ENCODE measurements around the gene CD14. TPM values are rescaled to one million over a fixed set of nuclear protein-coding genes. Genes with fewer than 3 reads are reported as not detected.
A peak's percentile ranks its signal among the peaks of the same experiment; 100 is the strongest.

The CD14 gene
- total and polyA plus RNA-seq, 2 donors (not counting 3 experiments of a cell fraction or from before 2014, with no cell fraction given), result 0.33 to 3.7 TPM

DNA sequence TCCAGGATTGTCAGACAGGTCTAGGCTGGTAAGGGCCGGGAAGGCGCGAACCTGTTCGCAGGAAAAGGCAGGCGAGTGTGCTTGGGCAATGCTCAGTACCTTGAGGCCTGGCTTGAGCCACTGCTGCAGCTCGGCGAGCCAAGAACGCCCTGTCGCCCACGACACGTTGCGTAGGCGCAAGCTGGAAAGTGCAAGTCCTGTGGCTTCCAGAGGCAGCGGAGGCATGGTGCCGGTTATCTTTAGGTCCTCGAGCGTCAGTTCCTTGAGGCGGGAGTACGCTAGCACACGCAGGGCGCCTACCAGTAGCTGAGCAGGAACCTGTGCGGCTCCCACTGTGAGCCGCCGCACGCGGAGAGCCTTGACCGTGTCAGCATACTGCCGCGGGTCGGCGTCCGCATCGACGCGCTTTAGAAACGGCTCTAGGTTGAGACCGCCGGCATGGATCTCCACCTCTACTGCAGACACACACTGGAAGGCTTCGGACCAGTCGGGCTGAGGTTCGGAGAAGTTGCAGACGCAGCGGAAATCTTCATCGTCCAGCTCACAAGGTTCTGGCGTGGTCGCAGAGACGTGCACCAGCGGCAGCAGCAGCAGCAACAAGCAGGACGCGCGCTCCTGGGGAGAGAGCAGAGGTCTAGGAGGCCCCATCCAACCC is 482 bp downstream of the CD14 start:
- FAIRE-seq (peak; percentile 85), DNase-seq (ENCODE audit: low read depth, low spot score) (peak; percentile 67)
- ChIA-PET POLR2A (interaction anchor here (0.7 kb wide), 1 partner anchor 43 kb away, joined by 3 read pairs; no protein-coding TSS in a partner anchor), CTCF (interaction anchor here (0.6 to 5.4 kb wide), 14 partner anchors 9 to 273 kb away, joined by 3 to 108 read pairs (median 4); partner anchors contain the start of genes ANKHD1, EIF4EBP3 and SRA1)
- no peak for TF ChIP-seq POLR2AphosphoS5 (IDR thresholded peaks at IDR 0.05; ENCODE audit: insufficient read depth, low read depth, low read length)
- TF ChIP-seq, protein P1, sequence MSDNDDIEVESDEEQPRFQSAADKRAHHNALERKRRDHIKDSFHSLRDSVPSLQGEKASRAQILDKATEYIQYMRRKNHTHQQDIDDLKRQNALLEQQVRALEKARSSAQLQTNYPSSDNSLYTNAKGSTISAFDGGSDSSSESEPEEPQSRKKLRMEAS (IDR thresholded peaks at IDR 0.05; ENCODE audit: insufficient read depth, insufficient read length), result no peak
- TF ChIP-seq EZH2 (IDR thresholded peaks at IDR 0.05; ENCODE audit: borderline replicate concordance, low read depth, low read length, severe bottlenecking), result peak; percentile 70
- Histone ChIP-seq H3K9ac (replicated peaks; ENCODE audit: extremely low read depth, insufficient read depth, low read length) (no peak overlapping the region), H3K36me3 (ENCODE audit: control insufficient read depth in 2 of 2, extremely low read depth in 1 of 2, insufficient read depth in 2 of 2, low read length in 2 of 2) (no peaks in the 10 kb centered on the region), H3K27me3 (ENCODE audit: control insufficient read depth in 2 of 2, insufficient read depth in 2 of 2, low read length in 2 of 2) (peaks cover 0 to 3% of the 10 kb centered on the region in 2 experiments), H3K4me2 (ENCODE audit: insufficient read depth, low read length) (peak overlapping the region; percentile 88), H3K4me1 (ENCODE audit: control insufficient read depth, extremely low read depth, insufficient read depth, low read length) (peaks cover 15% of the 10 kb centered on the region), H3K4me3 (replicated peaks in 1 of 3; ENCODE audit: insufficient read depth in 1 of 3, low read depth in 1 of 3, low read length in 3 of 3) (peak overlapping the region; percentile 28 to 57 (median 47)), H3K9me3 (replicated peaks; ENCODE audit: control insufficient read depth, insufficient read depth, low read length) (no peaks in the 10 kb centered on the region), H3K27ac (ENCODE audit: insufficient read depth, low read depth, low read length) (no peak overlapping the region), H3K9me1 (replicated peaks; ENCODE audit: control insufficient read depth, extremely low read depth, insufficient read depth, low read length) (no peaks in the 10 kb centered on the region), H4K20me1 (replicated peaks; ENCODE audit: control insufficient read depth, extremely low read depth, insufficient read depth, low read length) (no peaks in the 10 kb centered on the region), H3K79me2 (ENCODE audit: control insufficient read depth, insufficient read depth, low read length) (no peaks in the 10 kb centered on the region), H2AFZ (ENCODE audit: low read depth, low read length) (peak overlapping the region; percentile 99)
- intact Hi-C loops (cut with micrococcal nuclease) (loop anchor here (10.0 kb wide), 1 partner anchor 388 kb away; no protein-coding TSS in a partner anchor), dilution Hi-C loops (cut with MboI; ENCODE audit: extremely low pct_ligation_motif_present, low sequenced_read_pairs) (no loop called here)
- no TSS peak for BruUV-seq (replicated peaks)

DNA sequence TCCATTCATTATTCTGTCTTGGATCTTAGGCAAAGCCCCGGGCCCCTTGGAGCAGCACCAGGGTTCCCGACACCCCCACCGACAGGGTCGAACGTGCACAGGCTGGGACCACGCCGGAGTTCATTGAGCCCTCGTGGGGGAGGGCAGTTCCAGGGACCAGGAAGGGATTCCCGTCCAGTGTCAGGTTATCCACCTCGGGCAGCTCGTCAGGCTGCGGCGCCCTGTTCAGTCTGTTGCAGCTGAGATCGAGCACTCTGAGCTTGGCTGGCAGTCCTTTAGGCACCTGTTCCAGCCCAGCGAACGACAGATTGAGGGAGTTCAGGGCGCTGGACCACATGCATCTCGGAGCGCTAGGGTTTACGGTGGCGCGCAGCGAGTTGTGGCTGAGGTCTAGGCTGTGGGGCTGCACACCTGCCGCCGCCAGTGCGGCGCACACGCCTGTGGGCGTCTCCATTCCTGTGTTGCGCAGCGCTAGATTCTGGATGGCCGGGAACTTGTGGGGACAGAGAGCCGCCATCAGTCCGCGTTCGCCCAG is 1.1 kb downstream of the CD14 start:
- Histone ChIP-seq H3K9me3 (replicated peaks; ENCODE audit: control insufficient read depth, insufficient read depth, low read length) (no peaks in the 10 kb centered on the region), H2AFZ (ENCODE audit: low read depth, low read length) (peak overlapping the region; percentile 99), H3K9me1 (replicated peaks; ENCODE audit: control insufficient read depth, extremely low read depth, insufficient read depth, low read length) (no peaks in the 10 kb centered on the region), H3K4me2 (ENCODE audit: insufficient read depth, low read length) (peak overlapping the region; percentile 88), H3K79me2 (ENCODE audit: control insufficient read depth, insufficient read depth, low read length) (no peaks in the 10 kb centered on the region), H3K27ac (ENCODE audit: insufficient read depth, low read depth, low read length) (no peak overlapping the region), H3K4me1 (ENCODE audit: control insufficient read depth, extremely low read depth, insufficient read depth, low read length) (peaks cover 15% of the 10 kb centered on the region), H3K36me3 (ENCODE audit: control insufficient read depth in 2 of 2, extremely low read depth in 1 of 2, insufficient read depth in 2 of 2, low read length in 2 of 2) (no peaks in the 10 kb centered on the region), H4K20me1 (replicated peaks; ENCODE audit: control insufficient read depth, extremely low read depth, insufficient read depth, low read length) (no peaks in the 10 kb centered on the region), H3K9ac (replicated peaks; ENCODE audit: extremely low read depth, insufficient read depth, low read length) (no peak overlapping the region), H3K4me3 (replicated peaks in 1 of 3; ENCODE audit: insufficient read depth in 1 of 3, low read depth in 1 of 3, low read length in 3 of 3) (peak overlapping the region; percentile 28 to 57 (median 47)), H3K27me3 (ENCODE audit: control insufficient read depth in 2 of 2, insufficient read depth in 2 of 2, low read length in 2 of 2) (peaks cover 0 to 3% of the 10 kb centered on the region in 2 experiments)
- intact Hi-C loops (cut with micrococcal nuclease) (loop anchor here (10.0 kb wide), 1 partner anchor 387 kb away; no protein-coding TSS in a partner anchor), dilution Hi-C loops (cut with MboI; ENCODE audit: extremely low pct_ligation_motif_present, low sequenced_read_pairs) (no loop called here)
- CTCF ChIA-PET, result interaction anchor here (1.2 to 5.4 kb wide), 9 partner anchors 10 to 392 kb away, joined by 3 to 108 read pairs (median 6); partner anchors contain the start of genes EIF4EBP3 and SRA1
- POLR2A ChIA-PET, result no interaction called here
- FAIRE-seq (peak; percentile 62), DNase-seq (ENCODE audit: low read depth, low spot score) (no peak)
- TF ChIP-seq POLR2AphosphoS5 (IDR thresholded peaks at IDR 0.05; ENCODE audit: insufficient read depth, low read depth, low read length) (no peak), MYC (IDR thresholded peaks at IDR 0.05; ENCODE audit: low read depth, low read length) (no peak), FOS (IDR thresholded peaks at IDR 0.05; ENCODE audit: borderline replicate concordance, insufficient read depth, low read length) (no peak), EZH2 (IDR thresholded peaks at IDR 0.05; ENCODE audit: borderline replicate concordance, low read depth, low read length, severe bottlenecking) (no peak), GATA2 (IDR thresholded peaks at IDR 0.05; ENCODE audit: insufficient read depth, insufficient read length, low read depth, low read length) (no peak), JUN (IDR thresholded peaks at IDR 0.05; ENCODE audit: borderline replicate concordance, insufficient read depth, insufficient read length, low read depth) (no peak), POLR2A (IDR thresholded peaks at IDR 0.05; ENCODE audit: low read depth, low read length) (no peak)
- TF ChIP-seq, protein P1 (IDR thresholded peaks at IDR 0.05; ENCODE audit: insufficient read depth, insufficient read length), result no peak
- TF ChIP-seq, protein P2, sequence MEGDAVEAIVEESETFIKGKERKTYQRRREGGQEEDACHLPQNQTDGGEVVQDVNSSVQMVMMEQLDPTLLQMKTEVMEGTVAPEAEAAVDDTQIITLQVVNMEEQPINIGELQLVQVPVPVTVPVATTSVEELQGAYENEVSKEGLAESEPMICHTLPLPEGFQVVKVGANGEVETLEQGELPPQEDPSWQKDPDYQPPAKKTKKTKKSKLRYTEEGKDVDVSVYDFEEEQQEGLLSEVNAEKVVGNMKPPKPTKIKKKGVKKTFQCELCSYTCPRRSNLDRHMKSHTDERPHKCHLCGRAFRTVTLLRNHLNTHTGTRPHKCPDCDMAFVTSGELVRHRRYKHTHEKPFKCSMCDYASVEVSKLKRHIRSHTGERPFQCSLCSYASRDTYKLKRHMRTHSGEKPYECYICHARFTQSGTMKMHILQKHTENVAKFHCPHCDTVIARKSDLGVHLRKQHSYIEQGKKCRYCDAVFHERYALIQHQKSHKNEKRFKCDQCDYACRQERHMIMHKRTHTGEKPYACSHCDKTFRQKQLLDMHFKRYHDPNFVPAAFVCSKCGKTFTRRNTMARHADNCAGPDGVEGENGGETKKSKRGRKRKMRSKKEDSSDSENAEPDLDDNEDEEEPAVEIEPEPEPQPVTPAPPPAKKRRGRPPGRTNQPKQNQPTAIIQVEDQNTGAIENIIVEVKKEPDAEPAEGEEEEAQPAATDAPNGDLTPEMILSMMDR (IDR thresholded peaks at IDR 0.05; ENCODE audit: extremely low read depth in 1 of 2, insufficient read depth in 1 of 2, low read depth in 1 of 2, low read length in 2 of 2), result no peak
- BruUV-seq (replicated peaks), result no TSS peak

Data from endothelial cell of umbilical vein (primary cell).